Suprapubic skin (tissue), 4 donors: ENCODE measurements around the gene TLE6. TPM values are rescaled to one million over a fixed set of nuclear protein-coding genes. Genes with fewer than 3 reads are reported as not detected.

Source experiments
- DNase-seq, 2 donors: peaks; one replicate each; pipeline ENCODE4 v3.0.0-alpha.2; 2019; ENCODE audit warnings: low spot score in 2 of 2
- H3K27ac ChIP-seq: fragments of 200-600 bp; sonication (generic); one replicate; pipeline ENCODE4 v1.5.1; 2019
- H3K27me3 ChIP-seq: fragments of 200-600 bp; sonication (generic); one replicate; pipeline ENCODE4 v1.5.1; 2019
- H3K36me3 ChIP-seq: fragments of 200-600 bp; sonication (generic); one replicate; pipeline ENCODE4 v1.5.1; 2019
- H3K4me1 ChIP-seq: fragments of 200-600 bp; sonication (generic); one replicate; pipeline ENCODE4 v1.5.1; 2019
- H3K4me3 ChIP-seq: fragments of 200-600 bp; sonication (generic); one replicate; pipeline ENCODE4 v1.5.1; 2019; ENCODE audit warnings: mild to moderate bottlenecking
- H3K9me3 ChIP-seq: fragments of 200-600 bp; sonication (generic); one replicate; pipeline ENCODE4 v1.5.1; 2019
- EP300 ChIP-seq: sonication (generic); formaldehyde crosslinking; IDR thresholded peaks from one replicate; pipeline ENCODE4 v1.6.1; 2017; ENCODE audit warnings: antibody characterized with exemption
- POLR2A ChIP-seq, 2 donors: fragments of 450-650 bp; IDR thresholded peaks; one replicate each; pipeline ENCODE4 v1.6.1; 2017; ENCODE audit warnings: antibody characterized with exemption in 2 of 2, mild to moderate bottlenecking in 2 of 2, moderate library complexity in 2 of 2
- POLR2AphosphoS5 ChIP-seq, 3 donors: sonication (generic); formaldehyde crosslinking; IDR thresholded peaks; one replicate each; pipeline ENCODE4 v1.6.1; 2017; ENCODE audit warnings: antibody characterized with exemption in 3 of 3
- WGBS: methylation state at CpG from one replicate; pipeline ENCODE4 v1.1.5; 2018; 5-methylcytosine and 5-hydroxymethylcytosine counted together
- total RNA-seq, 4 donors: library from RNA; depleted of rRNA; stranded (reverse); fragments of >200 nt; gene quantifications; one replicate each; pipeline ENCODE4 v1.1.0, GENCODE V29; 2016
- TF ChIP-seq, protein P1 (sequence below), 2 donors: fragments of 200-600 bp in 1 of 2; fragments of 450-650 bp in 1 of 2; sonication (generic) in 1 of 2; IDR thresholded peaks; one replicate each; pipeline ENCODE4 v1.5.1; 2016 to 2019; ENCODE audit warnings: antibody characterized with exemption in 2 of 2, mild to moderate bottlenecking in 1 of 2, moderate library complexity in 1 of 2

TLE6 gene
- total RNA-seq, 4 donors from 2014 or later = 0.23 to 1.4 (median 1.3) TPM; not detected in 1

DNA sequence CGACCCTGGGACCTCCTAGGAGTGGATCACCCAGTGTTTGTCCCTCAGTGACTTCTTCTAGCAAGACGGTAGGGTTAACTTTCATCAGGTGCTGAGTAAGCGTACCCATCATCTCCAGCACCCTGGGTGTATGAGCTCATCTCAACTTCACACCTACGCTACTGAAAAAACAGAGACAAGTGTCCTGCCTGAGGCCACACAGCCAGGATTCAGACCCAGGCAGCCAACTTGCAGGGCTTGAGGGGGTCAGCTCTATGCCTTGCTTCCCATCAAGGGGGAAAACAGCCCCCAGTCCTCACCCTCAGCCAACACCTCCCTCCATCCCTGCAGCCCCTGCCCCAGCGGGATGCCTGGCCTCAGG lies 47.1 kb downstream of the TLE6 start:
- H3K36me3 ChIP-seq = no peaks in the 10 kb centered on the region
- no peaks in the 10 kb centered on the region for H3K9me3 ChIP-seq
- H3K4me1 ChIP-seq = peaks cover 17% of the 10 kb centered on the region
- no peaks in the 10 kb centered on the region for H3K27me3 ChIP-seq
- no peak for DNase-seq
- TF ChIP-seq POLR2AphosphoS5 (IDR thresholded peaks at IDR 0.05) = no peak
- TF ChIP-seq POLR2A (IDR thresholded peaks at IDR 0.05) = no peak
- TF ChIP-seq, protein P1, sequence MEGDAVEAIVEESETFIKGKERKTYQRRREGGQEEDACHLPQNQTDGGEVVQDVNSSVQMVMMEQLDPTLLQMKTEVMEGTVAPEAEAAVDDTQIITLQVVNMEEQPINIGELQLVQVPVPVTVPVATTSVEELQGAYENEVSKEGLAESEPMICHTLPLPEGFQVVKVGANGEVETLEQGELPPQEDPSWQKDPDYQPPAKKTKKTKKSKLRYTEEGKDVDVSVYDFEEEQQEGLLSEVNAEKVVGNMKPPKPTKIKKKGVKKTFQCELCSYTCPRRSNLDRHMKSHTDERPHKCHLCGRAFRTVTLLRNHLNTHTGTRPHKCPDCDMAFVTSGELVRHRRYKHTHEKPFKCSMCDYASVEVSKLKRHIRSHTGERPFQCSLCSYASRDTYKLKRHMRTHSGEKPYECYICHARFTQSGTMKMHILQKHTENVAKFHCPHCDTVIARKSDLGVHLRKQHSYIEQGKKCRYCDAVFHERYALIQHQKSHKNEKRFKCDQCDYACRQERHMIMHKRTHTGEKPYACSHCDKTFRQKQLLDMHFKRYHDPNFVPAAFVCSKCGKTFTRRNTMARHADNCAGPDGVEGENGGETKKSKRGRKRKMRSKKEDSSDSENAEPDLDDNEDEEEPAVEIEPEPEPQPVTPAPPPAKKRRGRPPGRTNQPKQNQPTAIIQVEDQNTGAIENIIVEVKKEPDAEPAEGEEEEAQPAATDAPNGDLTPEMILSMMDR (IDR thresholded peaks at IDR 0.05) = no peak
- TF ChIP-seq EP300 = no peak
- no peak overlapping the region for H3K4me3 ChIP-seq
- H3K27ac ChIP-seq = no peak overlapping the region
- WGBS = 75% methylated on average over 4 of the region's 5 CpGs

DNA sequence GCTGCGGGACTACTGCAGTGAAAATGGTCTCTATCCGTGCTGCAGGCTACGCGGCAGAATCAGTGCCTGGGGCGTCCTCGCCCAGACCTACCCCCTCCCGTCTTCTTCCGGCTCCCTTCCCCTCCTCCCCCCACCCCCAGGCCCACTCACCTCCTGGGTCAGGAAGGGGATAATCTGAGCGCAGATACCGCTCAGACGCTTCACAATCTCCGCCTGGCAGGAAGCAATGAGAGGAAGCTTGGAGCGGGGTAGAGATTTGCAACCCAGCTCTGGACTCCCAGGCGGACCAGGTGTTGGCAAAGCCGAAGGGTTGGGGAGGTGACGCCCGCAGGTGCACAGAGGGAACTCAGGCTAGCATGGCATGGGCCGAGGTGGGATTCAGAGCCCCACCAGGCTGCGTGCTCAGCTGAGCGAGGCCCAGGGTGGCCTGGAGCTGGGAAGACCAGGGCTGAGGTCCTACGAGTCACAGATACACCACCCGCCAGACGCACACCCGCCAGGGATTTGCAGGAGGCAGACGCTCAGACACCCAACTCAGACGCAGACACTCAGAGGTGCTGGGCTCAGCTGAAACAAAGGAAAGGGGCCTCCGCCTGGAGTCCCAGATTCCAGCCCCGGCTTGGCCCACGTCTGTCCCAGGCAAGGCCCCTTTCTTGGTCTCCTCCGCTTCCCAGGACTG lies 47.6 kb downstream of the TLE6 start:
- TF ChIP-seq POLR2AphosphoS5 (IDR thresholded peaks at IDR 0.05) (no peak), POLR2A (IDR thresholded peaks at IDR 0.05) (no peak), EP300 (no peak)
- TF ChIP-seq, protein P1 (IDR thresholded peaks at IDR 0.05) = no peak
- DNase-seq = no peak
- Histone ChIP-seq H3K36me3 (no peaks in the 10 kb centered on the region), H3K4me1 (peaks cover 20% of the 10 kb centered on the region), H3K4me3 (no peak overlapping the region), H3K27ac (no peak overlapping the region), H3K27me3 (no peaks in the 10 kb centered on the region), H3K9me3 (no peaks in the 10 kb centered on the region)
- WGBS = 70% methylated on average over 26 of the region's 30 CpGs

DNA sequence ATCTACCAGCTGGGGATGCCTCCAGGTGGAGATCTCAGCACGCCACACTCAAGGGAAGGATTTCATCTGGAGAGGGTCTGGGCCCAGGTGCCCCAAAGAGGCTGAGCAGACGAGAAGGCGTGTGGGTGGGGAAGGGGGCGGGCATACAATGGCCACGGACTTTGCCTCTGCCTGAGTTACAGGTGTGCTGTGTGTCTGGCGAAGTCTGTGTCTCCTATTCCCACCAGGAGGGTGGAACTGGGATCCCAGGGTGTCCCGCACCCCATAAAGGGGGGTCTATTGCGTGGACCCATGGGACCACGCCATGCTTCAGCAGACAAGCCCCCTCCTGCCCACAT lies 48.2 kb downstream of the TLE6 start:
- no peaks in the 10 kb centered on the region for H3K9me3 ChIP-seq
- DNase-seq = no peak
- no peaks in the 10 kb centered on the region for H3K36me3 ChIP-seq
- H3K4me3 ChIP-seq = no peak overlapping the region
- TF ChIP-seq, protein P1 (IDR thresholded peaks at IDR 0.05) = no peak
- no peak for TF ChIP-seq POLR2A (IDR thresholded peaks at IDR 0.05)
- no peak for TF ChIP-seq EP300
- no peak for TF ChIP-seq POLR2AphosphoS5 (IDR thresholded peaks at IDR 0.05)
- WGBS = 87% methylated on average over 3 of the region's 9 CpGs
- H3K27me3 ChIP-seq = no peaks in the 10 kb centered on the region
- no peak overlapping the region for H3K27ac ChIP-seq
- peaks cover 20% of the 10 kb centered on the region for H3K4me1 ChIP-seq

DNA sequence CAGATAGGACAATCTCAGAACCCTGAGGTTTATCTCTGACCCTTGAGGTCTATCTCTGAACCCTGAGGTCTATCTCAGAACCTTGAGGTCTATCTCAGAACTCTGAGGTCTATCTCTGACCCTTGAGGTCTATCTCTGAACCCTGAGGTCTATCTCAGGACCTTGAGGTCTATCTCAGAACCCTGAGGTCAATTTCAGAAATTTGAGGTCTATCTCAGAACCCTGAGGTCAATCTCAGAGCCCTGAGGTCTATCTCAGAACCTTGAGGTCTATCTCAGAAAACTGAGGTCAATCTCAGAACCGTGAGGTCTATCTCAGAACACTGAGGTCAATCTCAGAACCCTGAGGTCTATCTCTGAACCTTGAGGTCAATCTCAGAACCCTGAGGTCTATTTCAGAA lies 49.4 kb downstream of the TLE6 start:
- Histone ChIP-seq H3K27me3 (no peaks in the 10 kb centered on the region), H3K27ac (no peak overlapping the region), H3K4me1 (peaks cover 20% of the 10 kb centered on the region), H3K4me3 (no peak overlapping the region), H3K9me3 (no peaks in the 10 kb centered on the region), H3K36me3 (no peaks in the 10 kb centered on the region)
- WGBS = 100% methylated on average over 1 of the region's 1 CpG
- no peak for DNase-seq
- TF ChIP-seq POLR2AphosphoS5 (IDR thresholded peaks at IDR 0.05) = no peak
- no peak for TF ChIP-seq POLR2A (IDR thresholded peaks at IDR 0.05)
- TF ChIP-seq EP300 = no peak
- TF ChIP-seq, protein P1 (IDR thresholded peaks at IDR 0.05) = no peak

DNA sequence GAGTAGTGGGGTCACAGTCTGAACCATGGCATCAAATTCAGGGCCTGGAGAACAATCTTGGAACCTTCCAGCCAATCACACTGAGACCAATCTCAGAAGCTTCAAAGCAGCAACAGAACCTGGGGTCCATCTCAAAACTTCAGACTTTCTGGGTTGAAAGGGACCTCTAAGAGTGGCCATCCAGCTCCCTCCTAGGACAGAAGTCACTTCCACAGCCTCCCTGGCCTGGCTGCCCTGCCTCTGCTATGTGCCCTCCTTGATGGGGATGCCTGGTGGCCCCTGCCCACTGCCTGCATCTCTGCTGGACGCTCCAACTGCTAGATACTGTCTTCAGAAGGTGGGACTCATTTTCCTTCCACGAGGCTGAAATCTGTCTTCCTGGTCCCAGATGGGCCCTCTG lies 49.9 kb downstream of the TLE6 start:
- no peak for DNase-seq
- Histone ChIP-seq H3K36me3 (no peaks in the 10 kb centered on the region), H3K4me1 (peaks cover 20% of the 10 kb centered on the region), H3K27me3 (no peaks in the 10 kb centered on the region), H3K9me3 (no peaks in the 10 kb centered on the region), H3K4me3 (no peak overlapping the region), H3K27ac (no peak overlapping the region)
- TF ChIP-seq POLR2A (IDR thresholded peaks at IDR 0.05) = no peak
- 92% methylated on average over 2 of the region's 2 CpGs for WGBS

DNA sequence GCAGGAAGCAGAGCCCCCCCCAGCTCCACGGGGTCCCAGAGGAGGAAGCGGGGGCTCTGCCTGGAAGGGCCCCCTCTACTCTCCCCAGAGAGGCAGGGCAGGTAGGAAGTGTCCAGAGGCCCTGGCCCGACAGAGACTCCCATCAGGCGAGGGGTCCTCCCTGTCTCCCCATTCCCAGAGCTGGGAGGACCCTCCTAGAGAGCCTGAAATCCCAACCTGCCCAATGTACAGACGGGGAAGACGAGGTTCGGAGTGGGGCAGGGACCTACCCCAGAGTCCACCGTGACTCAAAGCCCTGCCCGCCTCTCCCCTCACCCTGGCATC lies 50.6 kb downstream of the TLE6 start:
- Histone ChIP-seq H3K9me3 (no peaks in the 10 kb centered on the region), H3K4me1 (peaks cover 20% of the 10 kb centered on the region), H3K27ac (no peak overlapping the region), H3K27me3 (no peaks in the 10 kb centered on the region), H3K4me3 (peak overlapping the region; percentile 66), H3K36me3 (no peaks in the 10 kb centered on the region)
- 69% methylated on average over 8 of the region's 9 CpGs for WGBS
- DNase-seq = no peak
- TF ChIP-seq, protein P1 (IDR thresholded peaks at IDR 0.05) = no peak
- TF ChIP-seq POLR2A (IDR thresholded peaks at IDR 0.05) = no peak
- TF ChIP-seq POLR2AphosphoS5 (IDR thresholded peaks at IDR 0.05) = no peak
- TF ChIP-seq EP300 = no peak
